Coronary artery (tissue), 2 donors: ENCODE measurements around the gene GPX7.
A peak's percentile ranks its signal among the peaks of the same experiment; 100 is the strongest.

ENCODE experiments used
- DNase-seq: peaks from one replicate; pipeline ENCODE4 v3.0.0-alpha.2; 2017; ENCODE audit warnings: low spot score
- H3K27ac ChIP-seq, 2 donors: fragments of 200-600 bp; sonication (generic); one replicate each; pipeline ENCODE4 v1.5.1; 2016 to 2019
- H3K4me3 ChIP-seq: fragments of 200-600 bp; sonication (generic); 2 replicates; pipeline ENCODE4 v1.5.1; 2016; ENCODE audit warnings: mild to moderate bottlenecking, moderate library complexity
- TF ChIP-seq, protein P1 (sequence below): fragments of 200-600 bp; sonication (generic); IDR thresholded peaks from one replicate; pipeline ENCODE4 v1.5.1; 2019; ENCODE audit warnings: antibody characterized with exemption

GPX7 gene

GRCh38 chr1:52628614-52629324 lies 26.6 kb downstream of the GPX7 start:
- H3K4me3 ChIP-seq, result no peak overlapping the region
- no peak for DNase-seq
- TF ChIP-seq, protein P1, sequence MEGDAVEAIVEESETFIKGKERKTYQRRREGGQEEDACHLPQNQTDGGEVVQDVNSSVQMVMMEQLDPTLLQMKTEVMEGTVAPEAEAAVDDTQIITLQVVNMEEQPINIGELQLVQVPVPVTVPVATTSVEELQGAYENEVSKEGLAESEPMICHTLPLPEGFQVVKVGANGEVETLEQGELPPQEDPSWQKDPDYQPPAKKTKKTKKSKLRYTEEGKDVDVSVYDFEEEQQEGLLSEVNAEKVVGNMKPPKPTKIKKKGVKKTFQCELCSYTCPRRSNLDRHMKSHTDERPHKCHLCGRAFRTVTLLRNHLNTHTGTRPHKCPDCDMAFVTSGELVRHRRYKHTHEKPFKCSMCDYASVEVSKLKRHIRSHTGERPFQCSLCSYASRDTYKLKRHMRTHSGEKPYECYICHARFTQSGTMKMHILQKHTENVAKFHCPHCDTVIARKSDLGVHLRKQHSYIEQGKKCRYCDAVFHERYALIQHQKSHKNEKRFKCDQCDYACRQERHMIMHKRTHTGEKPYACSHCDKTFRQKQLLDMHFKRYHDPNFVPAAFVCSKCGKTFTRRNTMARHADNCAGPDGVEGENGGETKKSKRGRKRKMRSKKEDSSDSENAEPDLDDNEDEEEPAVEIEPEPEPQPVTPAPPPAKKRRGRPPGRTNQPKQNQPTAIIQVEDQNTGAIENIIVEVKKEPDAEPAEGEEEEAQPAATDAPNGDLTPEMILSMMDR, result no peak
- H3K27ac ChIP-seq, result no peak overlapping the region

GRCh38 chr1:52629325-52629643 lies 27.1 kb downstream of the GPX7 start:
- no peak overlapping the region for H3K27ac ChIP-seq
- TF ChIP-seq, protein P1, result no peak

DNA sequence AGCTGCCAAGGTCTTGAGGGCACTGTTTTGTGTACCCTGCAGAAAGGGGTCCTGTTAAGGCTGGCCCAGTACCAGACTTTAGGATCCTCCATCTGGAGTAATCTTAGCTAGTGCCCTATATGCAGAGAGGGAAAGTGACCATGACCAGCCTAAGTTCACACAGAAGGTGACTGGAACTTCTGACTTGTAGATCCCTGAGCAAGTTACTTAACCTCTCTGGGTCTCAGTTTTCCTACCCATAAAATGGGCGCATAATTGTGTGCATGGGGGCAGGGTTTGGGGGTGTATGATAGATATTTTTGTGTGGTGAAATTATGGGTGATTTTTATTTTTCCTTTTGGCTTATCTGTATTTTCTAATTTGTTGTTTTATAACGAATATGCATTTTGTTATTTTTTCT lies 27.5 kb downstream of the GPX7 start:
- TF ChIP-seq, protein P1, result no peak
- no peak overlapping the region for H3K27ac ChIP-seq
- no peak for DNase-seq
- no peak overlapping the region for H3K4me3 ChIP-seq

More at GRCh38 chr1:52629325-52629643, 27.1 kb downstream of the GPX7 start:
- H3K4me3 ChIP-seq, result no peak overlapping the region
- DNase-seq, result no peak

GRCh38 chr1:52631759-52632331 lies 29.7 kb downstream of the GPX7 start:
- no peak for DNase-seq
- H3K27ac ChIP-seq, result no peak overlapping the region
- no peak overlapping the region for H3K4me3 ChIP-seq

GRCh38 chr1:52632732-52633290 lies 30.6 kb downstream of the GPX7 start, which contains the start of gene SHISAL2A:
SHISAL2A (plus strand) TSS chr1:52633168; CDS start chr1:52633494, 326 bp downstream.
- TF ChIP-seq, protein P1, result no peak
- Histone ChIP-seq H3K27ac (no peak within 1 kb of the TSS), H3K4me3 (peak within 1 kb of the TSS; percentile 70)
- no peak for DNase-seq

More at GRCh38 chr1:52631759-52632331, 29.7 kb downstream of the GPX7 start:
- TF ChIP-seq, protein P1, result no peak

DNA sequence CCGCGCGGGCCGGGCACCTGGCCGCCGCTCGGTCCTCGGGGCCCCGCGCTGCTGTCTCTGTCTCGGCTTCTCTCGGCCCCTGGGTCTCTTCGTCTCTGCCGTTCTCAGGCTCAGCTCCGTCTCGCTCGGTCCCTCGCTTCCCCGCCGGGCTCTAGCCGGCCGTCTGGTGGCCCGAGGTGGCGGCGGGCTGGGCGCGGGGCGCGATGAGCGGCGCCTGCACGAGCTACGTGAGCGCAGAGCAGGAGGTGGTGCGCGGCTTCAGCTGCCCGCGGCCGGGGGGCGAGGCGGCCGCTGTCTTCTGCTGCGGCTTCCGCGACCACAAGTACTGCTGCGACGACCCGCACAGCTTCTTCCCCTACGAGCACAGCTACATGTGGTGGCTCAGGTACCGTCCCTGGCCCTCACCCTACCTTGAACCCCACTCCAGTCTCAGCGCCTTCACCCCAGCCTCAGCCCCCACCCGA lies 31.2 kb downstream of the GPX7 start:
- Histone ChIP-seq H3K27ac (no peak overlapping the region), H3K4me3 (peak overlapping the region; percentile 70)
- no peak for DNase-seq
- TF ChIP-seq, protein P1, result no peak

DNA sequence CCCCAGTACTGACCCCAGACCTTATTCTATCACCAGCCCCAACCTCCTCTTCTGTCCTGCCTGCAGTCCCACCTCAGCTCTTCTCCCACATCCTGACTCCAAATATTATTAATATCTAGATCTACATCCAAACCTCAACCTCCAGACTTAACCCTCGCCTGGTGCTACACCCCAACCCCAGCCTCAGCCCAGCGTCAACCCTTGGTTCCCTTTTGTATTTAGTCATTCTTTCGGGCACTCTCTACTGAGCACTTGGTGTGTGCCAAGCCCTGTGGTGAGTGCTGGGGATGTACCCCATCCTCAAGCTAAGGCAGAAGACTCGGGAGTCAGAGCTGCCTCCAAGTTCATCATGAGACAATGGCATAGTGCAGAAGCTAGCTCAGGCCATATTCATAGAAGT lies 31.9 kb downstream of the GPX7 start:
- no peak overlapping the region for H3K4me3 ChIP-seq
- TF ChIP-seq, protein P1, result no peak
- no peak for DNase-seq
- no peak overlapping the region for H3K27ac ChIP-seq
